GM18502 (cell line): ENCODE results near the gene UHRF2.

Source experiments
- ATAC-seq: cut with Tn5 transposase; IDR thresholded peaks from one replicate; pipeline ENCODE4 v1.9.1; 2021; ENCODE audit warnings: mild to moderate bottlenecking; ENCODE audit not compliant: unreplicated experiment, poor library complexity

Gene UHRF2

DNA sequence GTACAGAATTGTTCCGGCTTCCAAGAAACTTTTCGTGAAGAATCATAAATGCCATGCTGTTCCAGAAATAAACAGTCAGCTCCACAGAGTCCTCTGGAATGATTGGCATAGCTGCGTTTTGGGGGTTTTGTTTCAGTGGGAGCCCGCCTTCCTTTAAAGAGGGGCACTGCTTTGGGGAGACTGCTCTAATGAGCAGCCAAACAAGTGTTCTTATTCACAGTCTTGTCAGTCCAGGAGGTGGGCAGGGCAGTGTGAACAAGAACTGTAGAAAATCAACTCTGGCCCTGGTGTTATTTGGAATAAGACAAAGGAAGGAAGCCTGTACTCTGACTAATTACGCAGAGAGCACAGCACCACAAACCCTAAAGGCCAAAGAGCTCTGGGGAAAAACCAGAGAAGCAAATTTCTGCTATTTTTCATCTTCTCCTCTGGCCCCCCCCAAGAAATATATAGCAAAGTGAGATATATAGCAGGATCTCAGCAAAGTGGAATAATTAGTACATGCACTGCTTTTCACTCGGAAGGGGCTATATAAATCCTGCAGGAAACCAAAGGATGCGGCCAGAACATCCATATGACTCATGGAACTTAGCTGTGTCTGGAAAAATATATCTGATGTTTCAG lies 139.6 kb downstream of the UHRF2 start:
- no peak for ATAC-seq

DNA sequence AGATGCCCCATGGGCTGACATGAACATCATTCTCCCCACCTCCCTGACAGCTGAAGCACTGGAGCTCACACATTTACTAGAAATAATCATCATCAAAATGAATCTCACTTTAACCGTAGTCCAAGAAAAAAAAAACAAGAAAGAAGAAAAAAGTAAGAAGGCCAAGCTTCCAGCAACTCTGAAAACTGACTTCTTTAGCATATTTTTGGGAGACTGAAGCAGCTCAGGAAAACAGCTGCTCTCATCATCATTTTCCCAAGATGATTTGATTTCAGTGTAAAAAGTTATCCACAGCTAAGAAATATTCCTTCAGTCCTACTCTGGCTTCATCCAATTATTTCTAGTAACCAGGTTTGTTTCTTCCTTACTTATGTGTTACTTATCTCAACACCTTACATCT lies 140.9 kb downstream of the UHRF2 start:
- ATAC-seq = no peak
